GM18505 (cell line): ENCODE measurements around the gene POLE.

Experiments used
- ATAC-seq: cut with Tn5 transposase; IDR thresholded peaks from one replicate; pipeline ENCODE4 v1.9.1; 2021; ENCODE audit not compliant: unreplicated experiment
- POLR2A ChIP-seq: IDR thresholded peaks from 4 replicates; pipeline ENCODE4 v1.6.1; 2011; ENCODE audit warnings: borderline replicate concordance; ENCODE audit not compliant: insufficient read depth, insufficient read length; ENCODE audit errors: extremely low read depth

Gene POLE

GRCh38 chr12:132597333-132598316 is 89.5 kb downstream of the POLE start:
- no peak for TF ChIP-seq POLR2A
- ATAC-seq, result no peak

- no peak for ATAC-seq
Observed at GRCh38 chr12:132596016-132596415, 91.1 kb downstream of the POLE start.

GRCh38 chr12:132595183-132595582 is 92.0 kb downstream of the POLE start:
- ATAC-seq, result no peak
- no peak for TF ChIP-seq POLR2A

More at GRCh38 chr12:132596016-132596415, 91.1 kb downstream of the POLE start:
- no peak for TF ChIP-seq POLR2A

- TF ChIP-seq POLR2A, result no peak
- no peak for ATAC-seq
Observed at GRCh38 chr12:132593938-132594358, 93.2 kb downstream of the POLE start.

GRCh38 chr12:132593521-132593920 is 93.6 kb downstream of the POLE start:
- TF ChIP-seq POLR2A, result no peak

GRCh38 chr12:132593071-132593470 is 94.1 kb downstream of the POLE start:
- ATAC-seq, result no peak
- TF ChIP-seq POLR2A, result no peak

More at GRCh38 chr12:132593521-132593920, 93.6 kb downstream of the POLE start:
- ATAC-seq, result no peak

GRCh38 chr12:132592282-132592970 is 94.7 kb downstream of the POLE start:
- no peak for TF ChIP-seq POLR2A
- no peak for ATAC-seq

GRCh38 chr12:132591107-132591935 is 95.8 kb downstream of the POLE start:
- ATAC-seq, result no peak

GRCh38 chr12:132588821-132589669 is 98.1 kb downstream of the POLE start:
- TF ChIP-seq POLR2A, result no peak
- no peak for ATAC-seq

More at GRCh38 chr12:132591107-132591935, 95.8 kb downstream of the POLE start:
- no peak for TF ChIP-seq POLR2A

GRCh38 chr12:132588319-132588718 is 98.8 kb downstream of the POLE start:
- ATAC-seq, result no peak
- no peak for TF ChIP-seq POLR2A

- TF ChIP-seq POLR2A, result no peak
- no peak for ATAC-seq
Observed at GRCh38 chr12:132587781-132588180, 99.4 kb downstream of the POLE start.

- TF ChIP-seq POLR2A, result no peak
- ATAC-seq, result no peak
Observed at GRCh38 chr12:132586929-132587328, 100.2 kb downstream of the POLE start.
